Liver (tissue), 9 donors: Measurements from ENCODE around the gene BCAS1. TPM values are rescaled to one million over a fixed set of nuclear protein-coding genes. Genes with fewer than 3 reads are reported as not detected.

Source experiments
- DNase-seq: peaks from one replicate; pipeline ENCODE4 v3.0.0-alpha.2; 2017; ENCODE audit warnings: low spot score
- H3K27ac ChIP-seq, 2 donors: one replicate each; pipeline ENCODE4 v1.7.0; 2013; ENCODE audit warnings: inconsistent platforms in 2 of 2, low read length in 2 of 2, control low read depth in 1 of 2, low read depth in 1 of 2, mild to moderate bottlenecking in 1 of 2
- H3K27me3 ChIP-seq, 4 donors: one replicate each; pipeline versions ENCODE4 v1.6.1 to v1.7.0; 2013; ENCODE audit warnings: low read length in 3 of 4, inconsistent platforms in 1 of 4, mild to moderate bottlenecking in 1 of 4, moderate library complexity in 1 of 4; ENCODE audit not compliant: control insufficient read depth in 4 of 4, insufficient read depth in 4 of 4
- H3K36me3 ChIP-seq, 4 donors: one replicate each; pipeline versions ENCODE4 v1.6.1 to v1.7.0; 2013; ENCODE audit warnings: low read length in 3 of 4, mild to moderate bottlenecking in 3 of 4, low read depth in 1 of 4, moderate library complexity in 1 of 4; ENCODE audit not compliant: control insufficient read depth in 4 of 4, insufficient read depth in 3 of 4
- H3K4me1 ChIP-seq, 4 donors: one replicate each; pipeline versions ENCODE4 v1.6.1 to v1.7.0; 2013; ENCODE audit warnings: low read length in 3 of 4, mild to moderate bottlenecking in 3 of 4, moderate library complexity in 1 of 4; ENCODE audit not compliant: control insufficient read depth in 4 of 4, insufficient read depth in 4 of 4
- H3K4me3 ChIP-seq, 3 donors: one replicate each; pipeline versions ENCODE4 v1.6.1 to v1.7.0; 2013; ENCODE audit warnings: low read length in 3 of 3, control low read depth in 1 of 3, low read depth in 1 of 3, mild to moderate bottlenecking in 1 of 3
- H3K9ac ChIP-seq, 2 donors: one replicate each; pipeline ENCODE4 v1.7.0; 2013; ENCODE audit warnings: low read length in 2 of 2, mild to moderate bottlenecking in 2 of 2, moderate library complexity in 2 of 2, control low read depth in 1 of 2, low read depth in 1 of 2
- H3K9me3 ChIP-seq, 4 donors: one replicate each; pipeline versions ENCODE4 v1.6.1 to v1.7.0; 2013; ENCODE audit warnings: low read length in 3 of 4; ENCODE audit not compliant: control insufficient read depth in 4 of 4
- ATF3 ChIP-seq: IDR thresholded peaks from 2 replicates; pipeline ENCODE4 v1.6.1; 2016; ENCODE audit warnings: antibody characterized with exemption
- EGR1 ChIP-seq, 2 donors: IDR thresholded peaks; 2 replicates each; pipeline ENCODE4 v1.6.1; 2016 to 2018; ENCODE audit warnings: antibody characterized with exemption in 2 of 2, low read depth in 2 of 2
- FOXA2 ChIP-seq: IDR thresholded peaks from 2 replicates; pipeline ENCODE4 v1.6.1; 2016; ENCODE audit warnings: antibody characterized with exemption
- GABPA ChIP-seq, 2 donors: IDR thresholded peaks in 1 of 2; conservative IDR thresholded peaks in 1 of 2; 2 replicates each; pipeline ENCODE4 v1.6.1; 2016; ENCODE audit warnings: antibody characterized with exemption in 2 of 2, mild to moderate bottlenecking in 1 of 2, moderate library complexity in 1 of 2
- HNF4A ChIP-seq, 2 donors: conservative IDR thresholded peaks; 2 replicates each; pipeline ENCODE4 v1.6.1; 2016; ENCODE audit warnings: antibody characterized with exemption in 2 of 2, mild to moderate bottlenecking in 2 of 2
- HNF4G ChIP-seq: IDR thresholded peaks from 2 replicates; pipeline ENCODE4 v1.6.1; 2016; ENCODE audit warnings: antibody characterized with exemption
- JUND ChIP-seq, 2 donors: IDR thresholded peaks; 2 replicates each; pipeline ENCODE4 v1.6.1; 2016; ENCODE audit warnings: antibody characterized with exemption in 2 of 2
- NR2F2 ChIP-seq: IDR thresholded peaks from 2 replicates; pipeline ENCODE4 v1.6.1; 2016; ENCODE audit warnings: antibody characterized with exemption
- RAD21 ChIP-seq, 2 donors: IDR thresholded peaks; 2 replicates each; pipeline ENCODE4 v1.6.1; 2016; ENCODE audit warnings: antibody characterized with exemption in 2 of 2, mild to moderate bottlenecking in 2 of 2
- REST ChIP-seq: IDR thresholded peaks from 2 replicates; pipeline ENCODE4 v1.6.1; 2016; ENCODE audit warnings: antibody characterized with exemption, mild to moderate bottlenecking
- RXRA ChIP-seq, 2 donors: IDR thresholded peaks; 2 replicates each; pipeline ENCODE4 v1.6.1; 2017 to 2018; ENCODE audit warnings: antibody characterized with exemption in 2 of 2, mild to moderate bottlenecking in 1 of 2
- SP1 ChIP-seq: IDR thresholded peaks from 2 replicates; pipeline ENCODE4 v1.6.1; 2018; ENCODE audit warnings: antibody characterized with exemption, mild to moderate bottlenecking
- TAF1 ChIP-seq: conservative IDR thresholded peaks from 2 replicates; pipeline ENCODE4 v1.6.1; 2016; ENCODE audit warnings: antibody characterized with exemption, mild to moderate bottlenecking
- ZBTB33 ChIP-seq: IDR thresholded peaks from 2 replicates; pipeline ENCODE4 v1.6.1; 2016; ENCODE audit warnings: antibody characterized with exemption
- WGBS: extraction: QIAGEN DNeasy Blood & Tissue Kit; methylation state at CpG from one replicate; pipeline ENCODE4 v1.1.7; 2013; 5-methylcytosine and 5-hydroxymethylcytosine counted together
- polyA plus RNA-seq, 2 donors: library from polyadenylated mRNA; stranded (reverse) in 1 of 2; unstranded in 1 of 2; fragments of 200-250 nt in 1 of 2; fragments of >200 nt in 1 of 2; fragmentation: Nextera tagmentation in 1 of 2; extraction: Ambion mirVana in 1 of 2; gene quantifications; one replicate each; pipeline versions ENCODE4 v1.2.1 to v1.2.3, GENCODE V29; 2013 to 2015
- total RNA-seq, 2 donors: library from RNA; depleted of rRNA; stranded (reverse); fragments of >200 nt; gene quantifications; one replicate each; pipeline ENCODE4 v1.2.3, GENCODE V29; 2014
- TF ChIP-seq, protein P1 (sequence below): IDR thresholded peaks from 2 replicates; pipeline ENCODE4 v1.6.1; 2016; ENCODE audit warnings: antibody characterized with exemption
- TF ChIP-seq, protein P2 (sequence below): fragments of 150-350 bp; IDR thresholded peaks from 2 replicates; pipeline ENCODE4 v1.5.1; 2017; ENCODE audit warnings: improper control_type of control experiment, low read depth, low read length; ENCODE audit not compliant: missing input control
- donor health status: healthy.
- donor health status: healthy.
- donor health status: healthy.
- donor health status: healthy.
- donor health status: healthy.

The BCAS1 gene
- total and polyA plus RNA-seq, 4 donors: under 0.01 to 0.93 (median 0.04) TPM

DNA sequence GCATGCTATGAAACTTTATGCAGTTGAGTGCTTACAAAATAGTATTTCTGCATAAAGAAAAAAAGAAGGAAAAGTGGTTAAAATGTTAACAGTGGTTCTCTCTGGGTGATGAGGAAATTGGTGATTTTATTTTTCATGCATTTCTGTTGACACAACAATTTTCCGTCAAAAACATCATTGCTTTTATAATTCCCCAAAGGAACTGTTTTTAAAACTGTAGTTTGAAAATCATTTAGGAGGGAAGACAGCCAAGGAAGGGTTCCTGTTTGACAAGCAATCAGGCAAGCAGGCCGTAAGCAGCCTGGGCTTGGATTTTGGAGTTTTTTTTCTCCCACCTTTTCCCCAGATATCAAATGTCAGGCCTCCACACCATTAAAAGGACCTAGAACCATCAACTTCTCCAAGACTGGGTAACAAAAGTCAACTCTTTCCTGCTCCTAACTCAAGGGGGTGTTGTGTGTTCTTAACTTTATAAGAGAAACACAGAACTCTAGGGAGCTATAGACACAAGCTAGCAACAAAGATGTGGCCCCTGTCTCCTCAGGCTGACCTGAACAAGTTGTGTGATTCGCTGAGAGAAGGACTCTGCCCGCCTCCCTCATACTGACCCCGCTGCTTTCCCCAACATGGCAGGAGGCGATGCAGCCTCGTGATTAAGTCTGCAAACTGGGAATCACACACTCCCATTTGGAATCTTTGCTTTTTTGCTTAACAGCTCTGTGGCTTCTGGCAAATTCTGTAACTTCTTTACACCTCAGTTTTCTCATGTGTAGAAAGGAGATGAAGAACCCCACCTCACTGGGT is 146.6 kb downstream of the BCAS1 start:
- no peaks in the 10 kb centered on the region for H3K36me3 ChIP-seq
- no peak overlapping the region for H3K27ac ChIP-seq
- DNase-seq: no peak
- no peaks in the 10 kb centered on the region for H3K9me3 ChIP-seq
- TF ChIP-seq, protein P1, sequence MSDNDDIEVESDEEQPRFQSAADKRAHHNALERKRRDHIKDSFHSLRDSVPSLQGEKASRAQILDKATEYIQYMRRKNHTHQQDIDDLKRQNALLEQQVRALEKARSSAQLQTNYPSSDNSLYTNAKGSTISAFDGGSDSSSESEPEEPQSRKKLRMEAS: no peak
- TF ChIP-seq TAF1 (no peak), GABPA (IDR thresholded peaks at IDR 0.05 in 1 of 2, conservative IDR thresholded peaks at IDR 0.05 in 1 of 2) (no peak), ZBTB33 (no peak), JUND (IDR thresholded peaks at IDR 0.05) (no peak), FOXA2 (no peak), HNF4A (conservative IDR thresholded peaks at IDR 0.05) (no peak), SP1 (no peak), NR2F2 (no peak), RXRA (IDR thresholded peaks at IDR 0.05) (no peak), ATF3 (no peak), RAD21 (IDR thresholded peaks at IDR 0.05) (no peak), REST (no peak), HNF4G (no peak), EGR1 (IDR thresholded peaks at IDR 0.05; ENCODE audit: low read depth in 2 of 2) (no peak)
- TF ChIP-seq, protein P2, sequence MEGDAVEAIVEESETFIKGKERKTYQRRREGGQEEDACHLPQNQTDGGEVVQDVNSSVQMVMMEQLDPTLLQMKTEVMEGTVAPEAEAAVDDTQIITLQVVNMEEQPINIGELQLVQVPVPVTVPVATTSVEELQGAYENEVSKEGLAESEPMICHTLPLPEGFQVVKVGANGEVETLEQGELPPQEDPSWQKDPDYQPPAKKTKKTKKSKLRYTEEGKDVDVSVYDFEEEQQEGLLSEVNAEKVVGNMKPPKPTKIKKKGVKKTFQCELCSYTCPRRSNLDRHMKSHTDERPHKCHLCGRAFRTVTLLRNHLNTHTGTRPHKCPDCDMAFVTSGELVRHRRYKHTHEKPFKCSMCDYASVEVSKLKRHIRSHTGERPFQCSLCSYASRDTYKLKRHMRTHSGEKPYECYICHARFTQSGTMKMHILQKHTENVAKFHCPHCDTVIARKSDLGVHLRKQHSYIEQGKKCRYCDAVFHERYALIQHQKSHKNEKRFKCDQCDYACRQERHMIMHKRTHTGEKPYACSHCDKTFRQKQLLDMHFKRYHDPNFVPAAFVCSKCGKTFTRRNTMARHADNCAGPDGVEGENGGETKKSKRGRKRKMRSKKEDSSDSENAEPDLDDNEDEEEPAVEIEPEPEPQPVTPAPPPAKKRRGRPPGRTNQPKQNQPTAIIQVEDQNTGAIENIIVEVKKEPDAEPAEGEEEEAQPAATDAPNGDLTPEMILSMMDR: no peak
- H3K9ac ChIP-seq: no peak overlapping the region
- 88% methylated on average over 7 of the region's 7 CpGs for WGBS
- H3K27me3 ChIP-seq: no peaks in the 10 kb centered on the region
- H3K4me1 ChIP-seq: peaks cover 0 to 5% (median 0%) of the 10 kb centered on the region in 4 donors
- H3K4me3 ChIP-seq: no peak overlapping the region
